HG02973 (cell line): Measurements from ENCODE around the gene NOM1.

ENCODE experiments used
- ATAC-seq: cut with Tn5 transposase; IDR thresholded peaks from one replicate; pipeline ENCODE4 v1.9.1; 2021; ENCODE audit warnings: moderate library complexity; ENCODE audit not compliant: unreplicated experiment

Gene NOM1

GRCh38 chr7:157003445-157003755, 53.9 kb downstream of the NOM1 start:
- no peak for ATAC-seq

GRCh38 chr7:157003756-157004520, 54.4 kb downstream of the NOM1 start:
- ATAC-seq, result no peak

- ATAC-seq, result no peak
Observed at GRCh38 chr7:157004521-157005455, 55.3 kb downstream of the NOM1 start.

- ATAC-seq, result no peak
Observed at GRCh38 chr7:157005456-157006204, 56.1 kb downstream of the NOM1 start.

GRCh38 chr7:157006205-157006747, 56.8 kb downstream of the NOM1 start:
- no peak for ATAC-seq

GRCh38 chr7:157006829-157007469, 57.4 kb downstream of the NOM1 start:
- ATAC-seq, result no peak

- no peak for ATAC-seq
Observed at GRCh38 chr7:157007470-157008066, 58.1 kb downstream of the NOM1 start.

GRCh38 chr7:157008206-157009169, 59.0 kb downstream of the NOM1 start:
- no peak for ATAC-seq

GRCh38 chr7:157009170-157009777, 59.8 kb downstream of the NOM1 start:
- ATAC-seq, result peak; percentile 19

- ATAC-seq, result peak; percentile 28
Observed at GRCh38 chr7:157009778-157010587, 60.5 kb downstream of the NOM1 start.

- peak; percentile 74 for ATAC-seq
Observed at GRCh38 chr7:157010588-157011332, 61.2 kb downstream of the NOM1 start, which contains the start of gene MNX1. TSS of gene MNX1 (minus strand) at chr7:157010663. CDS start at chr7:157010350, 313 bp downstream.

- no peak for ATAC-seq
Observed at GRCh38 chr7:157011333-157012112, 62.0 kb downstream of the NOM1 start.

GRCh38 chr7:157012113-157012547, 62.6 kb downstream of the NOM1 start:
- no peak for ATAC-seq

GRCh38 chr7:157013101-157013500, 63.6 kb downstream of the NOM1 start:
- no peak for ATAC-seq

- ATAC-seq, result no peak
Observed at GRCh38 chr7:157013602-157014549, 64.4 kb downstream of the NOM1 start.
